Kidney (tissue), 14 donors: Measurements from ENCODE around the gene CRTC1. TPM values are rescaled to one million over a fixed set of nuclear protein-coding genes. Genes with fewer than 3 reads are reported as not detected.

Experiments used
- DNase-seq, 5 donors: peaks; one replicate each; pipeline ENCODE4 v3.0.0-alpha.2; 2013 to 2020
- FAIRE-seq: peaks from 2 replicates; lab custom pipeline; 2012; peaks lifted over from hg19 to GRCh38; lab: Jason Lieb, UNC
- H3K27ac ChIP-seq, 2 donors: one replicate each; pipeline ENCODE4 v1.7.0; 2013; ENCODE audit warnings: low read depth in 2 of 2, low read length in 2 of 2, inconsistent platforms in 1 of 2
- H3K27me3 ChIP-seq: one replicate; pipeline ENCODE4 v1.7.1; 2013; ENCODE audit warnings: low read length, inconsistent platforms; ENCODE audit not compliant: control insufficient read depth, insufficient read depth
- H3K36me3 ChIP-seq, 3 donors: one replicate each; pipeline versions ENCODE4 v1.7.0 to v1.7.1; 2013; ENCODE audit warnings: low read length in 3 of 3, control low read depth in 1 of 3, inconsistent platforms in 1 of 3; ENCODE audit not compliant: insufficient read depth in 3 of 3, control insufficient read depth in 2 of 3
- H3K4me1 ChIP-seq, 3 donors: one replicate each; pipeline versions ENCODE4 v1.7.0 to v1.7.1; 2013; ENCODE audit warnings: low read length in 3 of 3, inconsistent platforms in 1 of 3, low read depth in 1 of 3; ENCODE audit not compliant: control insufficient read depth in 2 of 3, insufficient read depth in 2 of 3
- H3K4me3 ChIP-seq, 3 donors: one replicate each; pipeline versions ENCODE4 v1.7.0 to v1.8.1; 2013; ENCODE audit warnings: low read length in 3 of 3, control low read depth in 1 of 3, inconsistent platforms in 1 of 3
- H3K9ac ChIP-seq, 3 donors: one replicate each; pipeline versions ENCODE4 v1.7.0 to v1.7.1; 2013; ENCODE audit warnings: low read length in 3 of 3, control low read depth in 1 of 3, inconsistent platforms in 1 of 3
- H3K9me3 ChIP-seq, 3 donors: one replicate each; pipeline versions ENCODE4 v1.7.0 to v1.7.1; 2013; ENCODE audit warnings: low read length in 3 of 3, control low read depth in 1 of 3, inconsistent platforms in 1 of 3; ENCODE audit not compliant: control insufficient read depth in 2 of 3, insufficient read depth in 1 of 3
- CTCF ChIP-seq: IDR thresholded peaks from 3 replicates; pipeline ENCODE4 v1.5.1; 2012; ENCODE audit warnings: mild to moderate bottlenecking, moderate library complexity, borderline replicate concordance; ENCODE audit not compliant: insufficient read depth; ENCODE audit errors: extremely low read depth
- intact Hi-C: fragments of 100-400 bp; cut with DNase I; formaldehyde crosslinking; loops from one replicate; pipeline ENCODE4 v1.11.1; 2022
- polyA plus RNA-seq: library from polyadenylated mRNA; stranded (reverse); fragments of 350-450 nt; fragmentation: Illumina TruSeq; extraction: RNeasy Lipid Tissue Mini Kit (QIAGEN cat#74804); gene quantifications from one replicate; pipeline ENCODE4 v1.2.3, GENCODE V29; 2014; ENCODE audit warnings: low read depth, low replicate concordance; ENCODE audit not compliant: insufficient read depth
- total RNA-seq: library from RNA; stranded (reverse); fragmentation: NEBNext Ultra II Directional; extraction: Animal tissue kit (Norgen Biotek cat#: 25700); gene quantifications from one replicate; pipeline ENCODE4 v1.2.1, GENCODE V29; 2021
- donor health status: control.
- donor health status: control.
- donor health status: control.
- donor health status: control.
- donor health status: control.
- donor health status: DM: yes; HTN: yes; CAD: no.
- donor health status: Normal renal cell carcinoma (clear cell type).

CRTC1 gene
- total and polyA plus RNA-seq, 2 donors from 2014 or later: 10.9 to 26.8 TPM

- H3K27ac ChIP-seq: peak overlapping the region in 1 of 2 donors; percentile 17
- intact Hi-C loops: no loop called here
- FAIRE-seq: no peak
- no peaks in the 10 kb centered on the region for H3K27me3 ChIP-seq
- H3K9me3 ChIP-seq: no peaks in the 10 kb centered on the region
- peaks cover 0 to 24% (median 17%) of the 10 kb centered on the region in 3 donors for H3K4me1 ChIP-seq
- H3K36me3 ChIP-seq: no peaks in the 10 kb centered on the region
- no peak overlapping the region for H3K9ac ChIP-seq
- no peak for DNase-seq
- H3K4me3 ChIP-seq: no peak overlapping the region
- no peak for TF ChIP-seq CTCF
Measured at GRCh38 chr19:18743784-18744418, 60.4 kb downstream of the CRTC1 start.

DNA sequence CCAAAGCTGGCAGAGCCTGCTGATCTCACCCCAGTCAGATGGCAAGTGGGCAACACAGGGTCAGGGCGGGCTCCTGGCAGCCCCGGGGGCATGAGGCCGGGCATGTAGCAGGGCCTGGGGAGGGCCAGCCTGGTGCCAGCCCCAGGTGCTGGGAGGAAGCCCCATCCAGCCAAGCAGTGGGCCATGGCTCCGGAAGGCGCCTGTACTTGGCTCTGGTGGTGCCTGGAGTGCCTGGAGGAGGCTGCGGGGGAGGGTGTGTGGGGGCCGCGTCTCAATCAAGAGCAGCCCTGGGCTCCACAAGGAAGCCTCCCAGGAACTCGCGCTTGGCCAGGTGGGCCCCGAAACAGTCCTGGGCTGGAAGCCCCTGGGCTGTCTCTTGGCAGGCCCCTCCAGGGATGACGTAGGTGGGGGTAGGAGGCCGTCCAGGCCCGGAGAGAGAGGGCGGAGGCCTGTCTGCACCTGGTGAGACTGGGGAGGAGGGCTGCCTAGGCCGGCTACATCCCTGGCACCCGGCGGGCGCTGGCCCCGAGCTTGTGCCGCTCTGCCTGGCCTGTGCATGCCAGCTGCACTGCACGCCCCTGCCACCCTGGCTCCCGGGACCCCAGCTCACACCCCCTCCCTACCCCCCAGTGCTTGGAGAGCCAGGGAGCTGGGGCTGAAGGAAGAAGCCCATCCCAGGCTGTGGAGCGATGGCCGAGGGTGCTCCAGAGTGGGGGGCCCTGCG is 61.7 kb downstream of the CRTC1 start:
- FAIRE-seq: no peak
- Histone ChIP-seq H3K9me3 (no peaks in the 10 kb centered on the region), H3K36me3 (peaks cover 0 to 4% (median 0%) of the 10 kb centered on the region in 3 donors), H3K27me3 (no peaks in the 10 kb centered on the region), H3K4me1 (peaks cover 0 to 23% (median 17%) of the 10 kb centered on the region in 3 donors), H3K4me3 (no peak overlapping the region), H3K27ac (no peak overlapping the region), H3K9ac (no peak overlapping the region)
- no peak for TF ChIP-seq CTCF
- peak in 4 of 5 donors; percentile 89 to 91 (median 90) for DNase-seq
- intact Hi-C loops: no loop called here

- peak in 1 of 5 donors; percentile 59 for DNase-seq
- Histone ChIP-seq H3K4me1 (peaks cover 0 to 20% (median 15%) of the 10 kb centered on the region in 3 donors), H3K27ac (no peak overlapping the region), H3K36me3 (peaks cover 0 to 4% (median 0%) of the 10 kb centered on the region in 3 donors), H3K27me3 (no peaks in the 10 kb centered on the region), H3K9ac (no peak overlapping the region), H3K4me3 (no peak overlapping the region), H3K9me3 (no peaks in the 10 kb centered on the region)
- intact Hi-C loops: no loop called here
- TF ChIP-seq CTCF: no peak
- no peak for FAIRE-seq
Measured at GRCh38 chr19:18745931-18746330, 62.5 kb downstream of the CRTC1 start.
